ENCODE data around the gene RCVRN. TPM values are rescaled to one million over a fixed set of nuclear protein-coding genes. Genes with fewer than 3 reads are reported as not detected.

The RCVRN gene
- total and polyA plus RNA-seq, 2 donors = under 0.01 to 0.07 TPM

DNA sequence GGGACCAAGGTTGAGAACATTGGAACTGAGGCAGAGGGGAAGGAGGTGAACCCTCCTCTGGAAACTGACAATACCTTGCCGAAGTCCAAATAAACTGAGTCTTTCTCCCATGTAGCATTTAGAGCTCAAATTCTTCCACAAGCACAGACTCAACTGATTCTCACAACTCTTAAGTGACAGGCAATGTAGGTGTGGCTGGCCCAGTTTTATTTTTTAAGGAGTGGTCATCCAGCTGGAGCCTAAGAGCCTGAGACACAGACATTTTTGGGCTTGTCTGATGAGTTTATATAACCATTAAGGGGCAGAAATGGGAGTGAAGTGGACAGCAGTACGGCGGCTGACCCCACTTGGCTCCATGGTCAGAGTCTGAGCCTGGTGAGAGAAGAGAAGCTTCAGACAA is 10.8 kb downstream of the RCVRN start:
- no peak for DNase-seq (ENCODE audit: low read depth in 6 of 9, low spot score in 9 of 9)
- 96% methylated on average over 3 of the region's 3 CpGs for WGBS
- H3K27ac ChIP-seq (ENCODE audit: low read depth in 1 of 2, low read length in 1 of 2) = no peak overlapping the region

DNA sequence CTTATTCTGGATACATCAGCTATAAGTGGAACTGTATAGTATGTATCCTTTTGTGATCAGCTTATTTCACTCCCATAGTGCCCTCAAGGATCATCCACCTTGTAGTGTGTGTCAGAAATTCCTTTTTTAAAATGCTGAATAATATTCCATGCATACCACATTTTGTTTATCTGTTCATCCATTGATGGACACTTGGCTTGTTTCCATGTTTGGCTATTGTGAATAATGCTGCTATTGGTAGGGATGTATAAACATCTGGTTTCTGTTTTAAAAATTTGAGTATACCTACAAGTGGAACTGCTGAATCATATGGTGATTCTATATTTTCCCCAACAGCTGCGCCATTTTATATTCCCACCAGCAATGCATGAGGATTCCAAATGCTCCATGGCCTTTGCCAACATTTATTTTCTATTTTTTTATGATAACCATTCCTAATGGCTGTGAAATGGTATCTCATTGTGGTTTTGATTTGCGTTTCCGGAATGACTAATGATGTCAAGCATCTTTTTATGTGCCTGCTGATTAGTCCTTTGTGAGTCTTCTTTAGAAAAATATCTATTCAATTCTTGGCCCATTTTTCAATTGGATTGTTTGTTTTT is 11.6 kb downstream of the RCVRN start:
- Histone ChIP-seq H3K27ac (ENCODE audit: low read depth in 1 of 2, low read length in 1 of 2) (no peak overlapping the region), H3K9me3 (ENCODE audit: control insufficient read depth in 2 of 2, insufficient read depth in 1 of 2, low read length in 1 of 2) (no peaks in the 10 kb centered on the region), H3K27me3 (ENCODE audit: control insufficient read depth in 2 of 2, insufficient read depth in 1 of 2, low read length in 1 of 2) (peaks cover 0 to 2% of the 10 kb centered on the region in 2 donors), H3K36me3 (ENCODE audit: control insufficient read depth in 2 of 2, insufficient read depth in 2 of 2, low read length in 1 of 2) (no peaks in the 10 kb centered on the region), H3K4me3 (ENCODE audit: low read length in 2 of 2) (no peak overlapping the region), H3K4me1 (ENCODE audit: control insufficient read depth in 2 of 2, insufficient read depth in 2 of 2, low read length in 2 of 2) (no peaks in the 10 kb centered on the region)
- DNase-seq (ENCODE audit: low read depth in 6 of 9, low spot score in 9 of 9) = no peak
- WGBS = 90% methylated on average over 3 of the region's 3 CpGs

More for the DNA sequence above, 10.8 kb downstream of the RCVRN start:
- H3K4me3 ChIP-seq (ENCODE audit: low read length in 2 of 2) = no peak overlapping the region
- peaks cover 0 to 3% of the 10 kb centered on the region in 2 donors for H3K27me3 ChIP-seq (ENCODE audit: control insufficient read depth in 2 of 2, insufficient read depth in 1 of 2, low read length in 1 of 2)
- no peaks in the 10 kb centered on the region for H3K36me3 ChIP-seq (ENCODE audit: control insufficient read depth in 2 of 2, insufficient read depth in 2 of 2, low read length in 1 of 2)
- no peaks in the 10 kb centered on the region for H3K4me1 ChIP-seq (ENCODE audit: control insufficient read depth in 2 of 2, insufficient read depth in 2 of 2, low read length in 2 of 2)
- H3K9me3 ChIP-seq (ENCODE audit: control insufficient read depth in 2 of 2, insufficient read depth in 1 of 2, low read length in 1 of 2) = no peaks in the 10 kb centered on the region

DNA sequence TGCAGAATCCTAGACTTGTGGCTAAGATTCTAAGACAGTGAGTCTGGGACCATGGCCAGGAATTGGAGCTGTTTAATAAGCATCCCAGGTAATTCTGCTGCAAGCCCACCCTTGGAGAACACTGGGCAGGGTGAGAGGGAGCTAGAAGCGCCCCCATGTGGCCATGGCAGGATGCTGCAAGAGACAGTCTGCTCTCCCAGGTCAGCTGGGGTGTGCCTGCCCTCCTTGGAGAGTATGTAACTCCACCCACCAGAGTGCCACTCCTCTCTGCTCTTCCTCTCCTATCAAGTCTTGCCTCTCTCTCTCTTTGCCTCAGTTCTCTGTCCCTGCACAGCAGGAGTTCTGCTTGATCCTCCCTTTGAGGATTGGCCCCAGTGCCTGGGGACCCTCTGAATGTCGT is 14.9 kb downstream of the RCVRN start:
- peak in 4 of 9 donors; percentile 3 to 25 (median 13) for DNase-seq (ENCODE audit: low read depth in 6 of 9, low spot score in 9 of 9)

DNA sequence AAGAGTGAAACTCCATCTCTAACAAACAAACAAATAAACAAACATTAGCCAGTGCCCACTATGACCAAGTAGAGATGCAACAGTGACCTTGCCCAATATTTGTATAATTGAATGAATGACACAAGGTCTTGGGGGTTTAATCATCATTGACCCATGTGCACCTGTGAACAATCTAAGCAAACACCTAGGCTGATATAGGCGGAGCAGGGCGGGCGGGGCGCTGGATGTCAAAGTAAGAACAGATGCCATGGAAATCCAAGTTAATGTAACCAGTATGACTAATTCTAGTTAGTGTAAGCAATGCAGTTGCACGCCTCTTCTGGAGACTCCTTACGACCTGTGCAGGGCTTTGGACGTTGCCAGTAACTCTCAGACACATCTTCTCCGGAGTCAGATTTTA is 17.6 kb downstream of the RCVRN start:
- no peaks in the 10 kb centered on the region for H3K4me1 ChIP-seq (ENCODE audit: control insufficient read depth in 2 of 2, insufficient read depth in 2 of 2, low read length in 2 of 2)
- H3K27me3 ChIP-seq (ENCODE audit: control insufficient read depth in 2 of 2, insufficient read depth in 1 of 2, low read length in 1 of 2) = no peaks in the 10 kb centered on the region
- no peak overlapping the region for H3K4me3 ChIP-seq (ENCODE audit: low read length in 2 of 2)
- H3K27ac ChIP-seq (ENCODE audit: low read depth in 1 of 2, low read length in 1 of 2) = no peak overlapping the region
- 93% methylated on average over 8 of the region's 8 CpGs for WGBS
- no peaks in the 10 kb centered on the region for H3K9me3 ChIP-seq (ENCODE audit: control insufficient read depth in 2 of 2, insufficient read depth in 1 of 2, low read length in 1 of 2)
- no peaks in the 10 kb centered on the region for H3K36me3 ChIP-seq (ENCODE audit: control insufficient read depth in 2 of 2, insufficient read depth in 2 of 2, low read length in 1 of 2)
- no peak for DNase-seq (ENCODE audit: low read depth in 6 of 9, low spot score in 9 of 9)

More for the DNA sequence above, 14.9 kb downstream of the RCVRN start:
- no peaks in the 10 kb centered on the region for H3K36me3 ChIP-seq (ENCODE audit: control insufficient read depth in 2 of 2, insufficient read depth in 2 of 2, low read length in 1 of 2)
- no peaks in the 10 kb centered on the region for H3K9me3 ChIP-seq (ENCODE audit: control insufficient read depth in 2 of 2, insufficient read depth in 1 of 2, low read length in 1 of 2)
- no peak overlapping the region for H3K27ac ChIP-seq (ENCODE audit: low read depth in 1 of 2, low read length in 1 of 2)
- no peaks in the 10 kb centered on the region for H3K4me1 ChIP-seq (ENCODE audit: control insufficient read depth in 2 of 2, insufficient read depth in 2 of 2, low read length in 2 of 2)
- no peaks in the 10 kb centered on the region for H3K27me3 ChIP-seq (ENCODE audit: control insufficient read depth in 2 of 2, insufficient read depth in 1 of 2, low read length in 1 of 2)
- no peak overlapping the region for H3K4me3 ChIP-seq (ENCODE audit: low read length in 2 of 2)
- WGBS = 27% methylated on average over 2 of the region's 2 CpGs

DNA sequence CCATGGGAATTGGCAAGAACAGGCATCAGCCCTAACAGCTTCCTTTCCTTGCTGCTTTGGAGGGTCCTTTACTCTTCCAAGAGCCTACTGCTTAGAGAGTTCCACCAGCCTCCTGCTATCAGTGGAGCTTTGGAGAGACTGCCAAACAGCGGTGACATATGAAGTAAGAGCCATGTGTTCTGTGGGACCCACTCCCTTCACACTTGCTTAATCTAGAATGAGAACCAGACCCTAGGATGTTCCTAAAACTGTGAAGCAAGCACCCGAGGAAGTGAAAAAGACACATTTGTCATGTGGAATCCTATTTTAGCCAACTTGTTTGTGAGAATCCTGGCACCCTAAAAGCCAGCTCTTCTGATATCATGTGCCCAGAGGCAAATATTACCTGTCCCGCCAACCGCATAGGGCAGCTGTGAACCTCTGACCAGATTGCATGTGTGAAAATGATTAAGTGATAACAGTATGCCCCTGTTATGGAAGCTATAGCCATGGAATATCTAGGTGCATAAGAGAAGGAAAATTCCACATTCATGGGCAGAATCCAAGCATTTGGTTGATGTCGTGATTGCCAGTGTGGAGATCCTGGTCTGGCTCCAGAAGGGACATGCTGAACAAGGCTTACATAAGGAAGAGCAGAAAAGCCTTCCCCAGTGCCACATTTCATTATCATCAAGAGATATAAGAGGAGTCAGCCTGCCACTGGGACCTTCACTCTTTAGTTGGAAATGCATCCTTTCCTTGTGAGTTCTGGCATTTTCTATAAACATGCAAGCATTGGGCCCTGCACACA is 18.7 kb downstream of the RCVRN start:
- no peak overlapping the region for H3K27ac ChIP-seq (ENCODE audit: low read depth in 1 of 2, low read length in 1 of 2)
- WGBS = 96% methylated on average over 5 of the region's 5 CpGs

DNA sequence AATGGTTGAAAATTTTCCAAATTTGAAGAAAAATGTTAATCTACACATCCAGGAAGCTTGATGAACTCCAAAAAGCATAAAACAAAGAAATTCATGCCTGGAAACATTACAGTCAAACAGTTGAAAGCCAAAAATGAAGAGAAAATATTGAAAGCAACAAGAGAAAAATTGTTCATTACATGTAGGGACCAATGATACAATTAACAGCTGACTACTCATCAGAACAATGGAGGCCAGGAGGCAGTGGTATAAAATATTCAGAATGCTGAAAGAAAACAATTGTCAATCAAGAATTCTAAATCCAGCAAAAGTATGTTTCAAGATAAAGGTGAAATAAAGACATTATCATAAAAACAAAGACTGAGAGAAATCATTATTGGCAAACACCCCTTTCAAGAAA is 21.6 kb downstream of the RCVRN start:
- Histone ChIP-seq H3K9me3 (ENCODE audit: control insufficient read depth in 2 of 2, insufficient read depth in 1 of 2, low read length in 1 of 2) (no peaks in the 10 kb centered on the region), H3K27ac (ENCODE audit: low read depth in 1 of 2, low read length in 1 of 2) (no peak overlapping the region), H3K36me3 (ENCODE audit: control insufficient read depth in 2 of 2, insufficient read depth in 2 of 2, low read length in 1 of 2) (no peaks in the 10 kb centered on the region), H3K4me3 (ENCODE audit: low read length in 2 of 2) (no peak overlapping the region), H3K4me1 (ENCODE audit: control insufficient read depth in 2 of 2, insufficient read depth in 2 of 2, low read length in 2 of 2) (no peaks in the 10 kb centered on the region), H3K27me3 (ENCODE audit: control insufficient read depth in 2 of 2, insufficient read depth in 1 of 2, low read length in 1 of 2) (no peaks in the 10 kb centered on the region)
- no peak for DNase-seq (ENCODE audit: low read depth in 6 of 9, low spot score in 9 of 9)

More for the DNA sequence above, 18.7 kb downstream of the RCVRN start:
- Histone ChIP-seq H3K9me3 (ENCODE audit: control insufficient read depth in 2 of 2, insufficient read depth in 1 of 2, low read length in 1 of 2) (no peaks in the 10 kb centered on the region), H3K36me3 (ENCODE audit: control insufficient read depth in 2 of 2, insufficient read depth in 2 of 2, low read length in 1 of 2) (no peaks in the 10 kb centered on the region), H3K4me1 (ENCODE audit: control insufficient read depth in 2 of 2, insufficient read depth in 2 of 2, low read length in 2 of 2) (no peaks in the 10 kb centered on the region), H3K27me3 (ENCODE audit: control insufficient read depth in 2 of 2, insufficient read depth in 1 of 2, low read length in 1 of 2) (no peaks in the 10 kb centered on the region), H3K4me3 (ENCODE audit: low read length in 2 of 2) (no peak overlapping the region)
- no peak for DNase-seq (ENCODE audit: low read depth in 6 of 9, low spot score in 9 of 9)

DNA sequence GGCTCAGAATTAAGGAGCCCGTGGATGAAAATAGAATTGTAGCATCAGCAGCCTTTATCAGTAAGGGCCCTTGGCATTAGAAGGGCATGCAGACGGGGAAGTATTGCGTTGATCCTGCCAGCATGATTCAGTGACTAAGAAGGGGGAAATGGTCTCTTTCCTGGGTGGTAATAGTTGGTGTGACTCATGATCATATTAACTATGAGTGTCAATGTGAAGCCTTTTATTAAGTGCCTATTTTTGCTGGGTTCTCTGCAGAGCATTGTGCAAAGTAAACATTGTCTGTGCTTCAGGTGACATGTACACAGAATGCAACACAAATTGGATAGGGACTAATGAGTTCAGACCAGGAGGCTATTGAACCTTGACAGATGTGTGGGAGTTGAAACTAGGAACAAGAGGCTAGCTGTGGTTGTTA is 24.5 kb downstream of the RCVRN start:
- Histone ChIP-seq H3K27me3 (ENCODE audit: control insufficient read depth in 2 of 2, insufficient read depth in 1 of 2, low read length in 1 of 2) (no peaks in the 10 kb centered on the region), H3K36me3 (ENCODE audit: control insufficient read depth in 2 of 2, insufficient read depth in 2 of 2, low read length in 1 of 2) (no peaks in the 10 kb centered on the region), H3K4me3 (ENCODE audit: low read length in 2 of 2) (no peak overlapping the region), H3K27ac (ENCODE audit: low read depth in 1 of 2, low read length in 1 of 2) (no peak overlapping the region), H3K4me1 (ENCODE audit: control insufficient read depth in 2 of 2, insufficient read depth in 2 of 2, low read length in 2 of 2) (no peaks in the 10 kb centered on the region), H3K9me3 (ENCODE audit: control insufficient read depth in 2 of 2, insufficient read depth in 1 of 2, low read length in 1 of 2) (no peaks in the 10 kb centered on the region)
- 74% methylated on average over 3 of the region's 3 CpGs for WGBS
- DNase-seq (ENCODE audit: low read depth in 6 of 9, low spot score in 9 of 9) = no peak

DNA sequence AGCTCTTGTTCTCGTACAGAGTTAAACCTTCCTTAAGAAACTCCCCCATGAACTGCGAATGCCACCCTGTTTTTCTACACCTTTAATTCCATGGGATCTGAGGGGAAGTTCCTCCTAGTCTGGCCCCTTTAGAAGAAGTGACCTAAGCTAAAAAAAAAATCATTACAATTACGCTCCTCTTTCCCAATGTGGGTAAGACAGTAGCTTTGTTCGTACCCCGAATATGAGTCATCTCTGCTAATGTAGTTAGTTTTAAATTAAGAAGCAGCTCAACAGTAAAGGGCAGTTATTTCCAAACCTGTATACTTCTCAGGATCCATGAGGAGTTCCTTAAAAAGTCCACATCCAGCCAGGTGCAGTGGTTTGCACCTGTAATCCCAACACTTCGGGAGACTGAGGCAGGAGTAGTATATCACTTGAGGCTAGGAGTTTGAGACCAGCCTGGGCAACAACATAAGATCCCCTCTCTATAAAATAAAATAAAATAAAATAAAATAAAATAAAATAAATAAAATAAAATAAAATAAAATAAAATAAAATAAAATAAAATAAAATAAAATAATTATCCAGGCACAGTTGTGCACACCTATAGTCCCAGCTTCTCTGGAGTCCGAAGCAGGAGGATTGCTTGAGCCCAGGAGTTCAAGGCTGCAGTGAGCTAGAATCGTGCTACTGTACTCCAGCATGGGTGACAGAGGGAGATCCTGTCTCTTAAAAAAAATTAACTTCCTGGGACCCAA is 26.1 kb downstream of the RCVRN start:
- Histone ChIP-seq H3K9me3 (ENCODE audit: control insufficient read depth in 2 of 2, insufficient read depth in 1 of 2, low read length in 1 of 2) (no peaks in the 10 kb centered on the region), H3K27ac (ENCODE audit: low read depth in 1 of 2, low read length in 1 of 2) (no peak overlapping the region), H3K4me1 (ENCODE audit: control insufficient read depth in 2 of 2, insufficient read depth in 2 of 2, low read length in 2 of 2) (no peaks in the 10 kb centered on the region), H3K36me3 (ENCODE audit: control insufficient read depth in 2 of 2, insufficient read depth in 2 of 2, low read length in 1 of 2) (no peaks in the 10 kb centered on the region), H3K27me3 (ENCODE audit: control insufficient read depth in 2 of 2, insufficient read depth in 1 of 2, low read length in 1 of 2) (no peaks in the 10 kb centered on the region), H3K4me3 (ENCODE audit: low read length in 2 of 2) (no peak overlapping the region)
- DNase-seq (ENCODE audit: low read depth in 6 of 9, low spot score in 9 of 9) = no peak
- 94% methylated on average over 8 of the region's 8 CpGs for WGBS

DNA sequence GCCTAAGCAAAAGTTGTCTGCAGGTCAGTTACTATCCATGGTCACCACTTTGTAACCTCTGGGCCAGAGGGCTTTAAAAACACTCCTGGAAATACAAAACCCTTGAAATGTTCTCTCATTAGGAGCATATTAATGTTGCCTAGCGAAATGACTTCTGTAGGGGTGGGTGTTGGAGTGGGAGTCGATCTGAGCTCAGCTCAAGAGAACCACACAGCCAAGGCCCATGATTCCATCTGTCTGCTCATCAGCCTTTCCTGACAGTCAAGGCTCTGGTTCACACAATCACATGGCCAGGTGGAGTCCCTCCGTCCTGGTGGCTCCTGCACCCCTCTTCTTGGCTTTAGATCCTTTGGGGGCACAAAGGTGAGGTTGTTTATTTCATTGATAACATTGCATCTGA is 26.7 kb downstream of the RCVRN start:
- 82% methylated on average over 3 of the region's 3 CpGs for WGBS
- Histone ChIP-seq H3K4me1 (ENCODE audit: control insufficient read depth in 2 of 2, insufficient read depth in 2 of 2, low read length in 2 of 2) (no peaks in the 10 kb centered on the region), H3K27me3 (ENCODE audit: control insufficient read depth in 2 of 2, insufficient read depth in 1 of 2, low read length in 1 of 2) (no peaks in the 10 kb centered on the region), H3K9me3 (ENCODE audit: control insufficient read depth in 2 of 2, insufficient read depth in 1 of 2, low read length in 1 of 2) (no peaks in the 10 kb centered on the region), H3K36me3 (ENCODE audit: control insufficient read depth in 2 of 2, insufficient read depth in 2 of 2, low read length in 1 of 2) (no peaks in the 10 kb centered on the region), H3K4me3 (ENCODE audit: low read length in 2 of 2) (no peak overlapping the region), H3K27ac (ENCODE audit: low read depth in 1 of 2, low read length in 1 of 2) (no peak overlapping the region)
- no peak for DNase-seq (ENCODE audit: low read depth in 6 of 9, low spot score in 9 of 9)
